ENCODE results near the gene PIK3R6. TPM values are rescaled to one million over a fixed set of nuclear protein-coding genes. Genes with fewer than 3 reads are reported as not detected.

PIK3R6 gene
- total RNA-seq, 4 donors from 2014 or later, result 0.22 to 2.5 (median 0.35) TPM

Other genes with a start within 250 kb of the PIK3R6 start
- 10 to 100 TPM in 3 of 4 donors, 1 to 10 TPM in 1; 5.8 to 25.6 (median 14.7) TPM for gene MYH10, start 236.9 kb downstream of the PIK3R6 start, total RNA-seq
- not detected for gene CCDC42, start 122.8 kb downstream of the PIK3R6 start, total RNA-seq
- gene SPDYE4, start 109.1 kb downstream of the PIK3R6 start, total RNA-seq, result not detected
- gene MFSD6L, start 68.3 kb downstream of the PIK3R6 start, total RNA-seq, result under 1 TPM; 0.19 to 0.62 (median 0.48) TPM
- gene PIK3R5, start 98.0 kb upstream of the PIK3R6 start, total RNA-seq, result 1 to 10 TPM; 1.8 to 8.8 (median 3.1) TPM
- 10 to 100 TPM in 3 of 4 donors, 1 to 10 TPM in 1; 9.8 to 33.6 (median 17.6) TPM for gene NTN1, start 153.8 kb upstream of the PIK3R6 start, total RNA-seq

All from esophagus squamous epithelium (tissue), 4 donors.